ENCODE results near the gene APBB2. TPM values are rescaled to one million over a fixed set of nuclear protein-coding genes. Genes with fewer than 3 reads are reported as not detected.

APBB2 gene
- total RNA-seq, 2 experiments from 2014 or later: 0.22 TPM; not detected in 1

- ATAC-seq (ENCODE audit: poor library complexity): no peak
- Mint-ChIP-seq H3K27me3 (peaks cover 4% of the 10 kb centered on the region), H3K9me3 (no peaks in the 10 kb centered on the region), H3K4me3 (no peak overlapping the region), H3K27ac (no peak overlapping the region), H3K36me3 (ENCODE audit: low read depth) (no peaks in the 10 kb centered on the region), H3K4me1 (ENCODE audit: low read depth) (no peaks in the 10 kb centered on the region)
- no peaks in the 10 kb centered on the region for H3K4me1 ChIP-seq (ENCODE audit: insufficient read depth, low read length)
- DNase-seq: peak in 2 of 14 experiments; percentile 6 to 11
- CTCF ChIA-PET: no interaction called here
- H3K36me3 ChIP-seq (ENCODE audit: insufficient read depth, low read length): no peaks in the 10 kb centered on the region
- POLR2A ChIA-PET: no interaction called here
- TF ChIP-seq CTCF (IDR thresholded peaks at IDR 0.05): no peak
- no peaks in the 10 kb centered on the region for H3K27me3 ChIP-seq (ENCODE audit: control insufficient read depth in 1 of 2, insufficient read depth in 2 of 2, low read length in 2 of 2)
- H3K9me3 ChIP-seq (ENCODE audit: control insufficient read depth in 1 of 2, insufficient read depth in 1 of 2, low read length in 2 of 2): no peaks in the 10 kb centered on the region
- intact Hi-C loops (cut with DNase I, micrococcal nuclease): no loop called here
- no peak overlapping the region for H3K4me3 ChIP-seq (ENCODE audit: low read length)
- H3K27ac ChIP-seq (ENCODE audit: low read depth in 1 of 2, low read length in 2 of 2): no peak overlapping the region
Observed at GRCh38 chr4:40990236-40990898, 224.0 kb downstream of the APBB2 start.

GRCh38 chr4:40987151-40987550, 227.2 kb downstream of the APBB2 start:
- no peaks in the 10 kb centered on the region for H3K4me1 ChIP-seq (ENCODE audit: insufficient read depth, low read length)
- TF ChIP-seq CTCF (IDR thresholded peaks at IDR 0.05): no peak
- CTCF ChIA-PET: no interaction called here
- H3K4me3 ChIP-seq (ENCODE audit: low read length): no peak overlapping the region
- no peaks in the 10 kb centered on the region for H3K27me3 Mint-ChIP-seq
- DNase-seq (no peak), ATAC-seq (ENCODE audit: poor library complexity) (no peak)
- H3K36me3 ChIP-seq (ENCODE audit: insufficient read depth, low read length): no peaks in the 10 kb centered on the region
- H3K27me3 ChIP-seq (ENCODE audit: control insufficient read depth in 1 of 2, insufficient read depth in 2 of 2, low read length in 2 of 2): no peaks in the 10 kb centered on the region
- no peak overlapping the region for H3K27ac Mint-ChIP-seq
- no peak overlapping the region for H3K27ac ChIP-seq (ENCODE audit: low read depth in 1 of 2, low read length in 2 of 2)
- H3K4me1 Mint-ChIP-seq (ENCODE audit: low read depth): no peaks in the 10 kb centered on the region
- H3K36me3 Mint-ChIP-seq (ENCODE audit: low read depth): no peaks in the 10 kb centered on the region
- H3K9me3 ChIP-seq (ENCODE audit: control insufficient read depth in 1 of 2, insufficient read depth in 1 of 2, low read length in 2 of 2): no peaks in the 10 kb centered on the region
- intact Hi-C loops (cut with DNase I, micrococcal nuclease): no loop called here
- H3K9me3 Mint-ChIP-seq: no peaks in the 10 kb centered on the region
- no peak overlapping the region for H3K4me3 Mint-ChIP-seq
- POLR2A ChIA-PET: no interaction called here

- no peaks in the 10 kb centered on the region for H3K27me3 ChIP-seq (ENCODE audit: control insufficient read depth in 1 of 2, insufficient read depth in 2 of 2, low read length in 2 of 2)
- intact Hi-C loops (cut with DNase I, micrococcal nuclease): no loop called here
- POLR2A ChIA-PET: no interaction called here
- CTCF ChIA-PET: interaction anchor here (0.7 kb wide), 1 partner anchor 12 kb away, joined by 3 read pairs; no protein-coding TSS in a partner anchor
- no peaks in the 10 kb centered on the region for H3K9me3 Mint-ChIP-seq
- H3K27ac ChIP-seq (ENCODE audit: low read depth in 1 of 2, low read length in 2 of 2): no peak overlapping the region
- no peaks in the 10 kb centered on the region for H3K4me1 ChIP-seq (ENCODE audit: insufficient read depth, low read length)
- H3K4me1 Mint-ChIP-seq (ENCODE audit: low read depth): no peaks in the 10 kb centered on the region
- no peaks in the 10 kb centered on the region for H3K9me3 ChIP-seq (ENCODE audit: control insufficient read depth in 1 of 2, insufficient read depth in 1 of 2, low read length in 2 of 2)
- no peaks in the 10 kb centered on the region for H3K27me3 Mint-ChIP-seq
- no peak for TF ChIP-seq CTCF (IDR thresholded peaks at IDR 0.05)
- H3K36me3 ChIP-seq (ENCODE audit: insufficient read depth, low read length): no peaks in the 10 kb centered on the region
- no peak for ATAC-seq (ENCODE audit: poor library complexity)
- H3K4me3 Mint-ChIP-seq: no peak overlapping the region
- H3K4me3 ChIP-seq (ENCODE audit: low read length): no peak overlapping the region
- H3K36me3 Mint-ChIP-seq (ENCODE audit: low read depth): no peaks in the 10 kb centered on the region
- no peak for DNase-seq
- no peak overlapping the region for H3K27ac Mint-ChIP-seq
Observed at GRCh38 chr4:40986375-40986774, 228.0 kb downstream of the APBB2 start.
